Endothelial cell of umbilical vein (primary cell): ENCODE measurements around the gene NPPA. TPM values are rescaled to one million over a fixed set of nuclear protein-coding genes. Genes with fewer than 3 reads are reported as not detected.

Source experiments
- BruUV-seq: library from RNA; stranded (reverse); fragments of 400-500 nt; replicated peaks from 2 replicates; lab custom pipeline; 2021; lab: Mats Ljungman, UMichigan
- CTCF ChIA-PET: fragments of 300-600, 350-600 bp; sonication (Branson Sonifier 250); formaldehyde crosslinking; loops from one replicate; lab custom pipeline; 2021; ENCODE audit warnings: antibody characterized with exemption, inconsistent platforms; lab: Charles Lee
- POLR2A ChIA-PET: fragments of 300-600, 350-600 bp; sonication (Branson Sonifier 250); formaldehyde crosslinking; loops from one replicate; lab custom pipeline; 2021; ENCODE audit warnings: antibody characterized with exemption, inconsistent platforms; lab: Charles Lee
- DNase-seq: peaks from one replicate; pipeline ENCODE4 v3.0.0-alpha.2; 2011; ENCODE audit warnings: low read depth, low spot score
- FAIRE-seq: peaks from 2 replicates; lab custom pipeline; 2011; peaks lifted over from hg19 to GRCh38; lab: Jason Lieb, UNC
- H2AFZ ChIP-seq: 2 replicates; pipeline ENCODE4 v1.6.0; 2012; ENCODE audit warnings: low read depth, low read length, control low read depth, inconsistent platforms
- H3K27ac ChIP-seq: 2 replicates; pipeline ENCODE4 v1.5.1; 2011; ENCODE audit warnings: low read depth, mild to moderate bottlenecking, control low read depth, low read length, moderate library complexity; ENCODE audit not compliant: insufficient read depth
- H3K27me3 ChIP-seq, 2 experiments: 2 replicates each; pipeline versions ENCODE4 v1.6.0 to v1.6.1; 2011; ENCODE audit warnings: low read length in 2 of 2, mixed read lengths in 1 of 2; ENCODE audit not compliant: control insufficient read depth in 2 of 2, insufficient read depth in 2 of 2
- H3K36me3 ChIP-seq, 2 experiments: 2 replicates in 1 of 2; 3 replicates in 1 of 2; pipeline ENCODE4 v1.5.1; 2011; ENCODE audit warnings: low read length in 2 of 2, mild to moderate bottlenecking in 1 of 2, moderate library complexity in 1 of 2; ENCODE audit not compliant: control insufficient read depth in 2 of 2, insufficient read depth in 2 of 2; ENCODE audit errors: extremely low read depth in 1 of 2
- H3K4me1 ChIP-seq: 3 replicates; pipeline ENCODE4 v1.5.1; 2011; ENCODE audit warnings: mild to moderate bottlenecking, low read length; ENCODE audit not compliant: control insufficient read depth, insufficient read depth; ENCODE audit errors: extremely low read depth
- H3K4me2 ChIP-seq: 2 replicates; pipeline ENCODE4 v1.6.1; 2011; ENCODE audit warnings: low read length, control low read depth, mixed read lengths; ENCODE audit not compliant: insufficient read depth
- H3K4me3 ChIP-seq, 3 experiments: fragments of 200-600 bp in 1 of 3; sonication (generic), shearing (Covaris generic) in 1 of 3; replicated peaks in 1 of 3; 2 replicates each; pipeline ENCODE4 v1.5.1; 2011 to 2016; ENCODE audit warnings: control low read depth in 3 of 3, low read length in 3 of 3, mild to moderate bottlenecking in 2 of 3, inconsistent platforms in 1 of 3, low read depth in 1 of 3, moderate library complexity in 1 of 3; ENCODE audit not compliant: insufficient read depth in 1 of 3
- H3K79me2 ChIP-seq: 2 replicates; pipeline ENCODE4 v1.6.0; 2012; ENCODE audit warnings: low read length, inconsistent platforms; ENCODE audit not compliant: control insufficient read depth, insufficient read depth
- H3K9ac ChIP-seq: replicated peaks from 2 replicates; pipeline ENCODE3; 2011; ENCODE audit warnings: low read length, control low read depth; ENCODE audit not compliant: insufficient read depth; ENCODE audit errors: extremely low read depth
- H3K9me1 ChIP-seq: replicated peaks from 3 replicates; pipeline ENCODE4 v1.6.0; 2011; ENCODE audit warnings: mild to moderate bottlenecking, low read length; ENCODE audit not compliant: control insufficient read depth, insufficient read depth; ENCODE audit errors: extremely low read depth
- H3K9me3 ChIP-seq: replicated peaks from 2 replicates; pipeline ENCODE4 v1.5.1; 2012; ENCODE audit warnings: low read length, inconsistent platforms; ENCODE audit not compliant: control insufficient read depth, insufficient read depth
- H4K20me1 ChIP-seq: replicated peaks from 2 replicates; pipeline ENCODE3; 2011; ENCODE audit warnings: mild to moderate bottlenecking, low read length; ENCODE audit not compliant: control insufficient read depth, insufficient read depth; ENCODE audit errors: extremely low read depth
- CTCF ChIP-seq, 2 donors: IDR thresholded peaks; 1 replicate in 1 of 2; 2 replicates in 1 of 2; pipeline ENCODE4 v1.5.1; 2011; ENCODE audit warnings: low read length in 2 of 2, mild to moderate bottlenecking in 2 of 2, moderate library complexity in 2 of 2, control low read depth in 1 of 2, inconsistent platforms in 1 of 2, low read depth in 1 of 2; ENCODE audit not compliant: insufficient read depth in 1 of 2; ENCODE audit errors: extremely low read depth in 1 of 2
- EZH2 ChIP-seq: IDR thresholded peaks from 2 replicates; pipeline ENCODE4 v1.6.1; 2012; ENCODE audit warnings: borderline replicate concordance, low read depth, mild to moderate bottlenecking, moderate library complexity, low read length, inconsistent platforms; ENCODE audit not compliant: severe bottlenecking
- FOS ChIP-seq: IDR thresholded peaks from 2 replicates; pipeline ENCODE4 v1.6.1; 2011; ENCODE audit warnings: mild to moderate bottlenecking, low read length, moderate library complexity, borderline replicate concordance; ENCODE audit not compliant: insufficient read depth
- GATA2 ChIP-seq: IDR thresholded peaks from 2 replicates; pipeline ENCODE4 v1.7.0; 2011; ENCODE audit warnings: low read depth, mild to moderate bottlenecking, moderate library complexity, mixed read lengths, low read length; ENCODE audit not compliant: insufficient read length, insufficient read depth
- JUN ChIP-seq: IDR thresholded peaks from 2 replicates; pipeline ENCODE4 v1.6.1; 2011; ENCODE audit warnings: borderline replicate concordance, low read depth; ENCODE audit not compliant: insufficient read length, insufficient read depth
- MAX ChIP-seq: IDR thresholded peaks from 2 replicates; pipeline ENCODE4 v1.6.1; 2011; ENCODE audit not compliant: insufficient read depth, insufficient read length
- MYC ChIP-seq: IDR thresholded peaks from one replicate; pipeline ENCODE4 v1.6.1; 2011; ENCODE audit warnings: mild to moderate bottlenecking, low read depth, low read length
- POLR2A ChIP-seq: IDR thresholded peaks from 2 replicates; pipeline ENCODE4 v1.6.1; 2012; ENCODE audit warnings: low read depth, mild to moderate bottlenecking, control low read depth, low read length
- POLR2AphosphoS5 ChIP-seq: IDR thresholded peaks from 2 replicates; pipeline ENCODE4 v1.6.1; 2012; ENCODE audit warnings: low read depth, mild to moderate bottlenecking, control low read depth, low read length, moderate library complexity; ENCODE audit not compliant: insufficient read depth
- dilution Hi-C: fragments of 300-500 bp; cut with MboI; formaldehyde crosslinking; loops from one replicate; pipeline ENCODE4 v1.15.0; 2019; ENCODE audit warnings: low sequenced_read_pairs; ENCODE audit not compliant: extremely low pct_ligation_motif_present
- intact Hi-C: fragments of 100-400 bp; cut with micrococcal nuclease; formaldehyde crosslinking; loops from one replicate; pipeline ENCODE4 v1.10.0; 2022
- polyA plus RNA-seq, 4 experiments: library from polyadenylated mRNA; depleted of rRNA in 3 of 4; stranded (reverse) in 3 of 4; unstranded in 1 of 4; fragments of >200 nt; gene quantifications; 2 replicates each; pipeline versions ENCODE4 v1.2.1 to v1.2.3, GENCODE V29; 2011 to 2012; ENCODE audit warnings: missing spikeins in 1 of 4
- total RNA-seq: library from RNA; stranded (reverse); gene quantifications from 2 replicates; pipeline ENCODE4 v1.2.3, GENCODE V29; 2021

NPPA gene
- total and polyA plus RNA-seq, 2 donors (not counting 3 experiments of a cell fraction or from before 2014, with no cell fraction given): not detected

- Histone ChIP-seq H3K9me3 (no peaks in the 10 kb centered on the region), H3K27ac (no peak overlapping the region), H2AFZ (no peak overlapping the region), H4K20me1 (no peaks in the 10 kb centered on the region), H3K36me3 (no peaks in the 10 kb centered on the region), H3K4me1 (no peaks in the 10 kb centered on the region), H3K27me3 (no peaks in the 10 kb centered on the region), H3K9ac (no peak overlapping the region), H3K4me2 (no peak overlapping the region), H3K4me3 (no peak overlapping the region), H3K9me1 (no peaks in the 10 kb centered on the region), H3K79me2 (no peaks in the 10 kb centered on the region)
- dilution Hi-C loops: no loop called here
- BruUV-seq: no TSS peak
- no peak for TF ChIP-seq JUN
- no peak for TF ChIP-seq GATA2
- TF ChIP-seq POLR2AphosphoS5: no peak
- no peak for TF ChIP-seq POLR2A
- TF ChIP-seq EZH2: no peak
- TF ChIP-seq CTCF (IDR thresholded peaks at IDR 0.05; ENCODE audit: extremely low read depth in 1 of 2, insufficient read depth in 1 of 2, low read depth in 1 of 2, low read length in 2 of 2): no peak
- TF ChIP-seq MAX: no peak
- TF ChIP-seq FOS: no peak
- TF ChIP-seq MYC: no peak
- intact Hi-C loops: no loop called here
- ChIA-PET POLR2A (no interaction called here), CTCF (no interaction called here)
- no peak for DNase-seq
- FAIRE-seq: no peak
Observed at GRCh38 chr1:11874624-11875023, 27.0 kb upstream of the NPPA start.
